ENCODE measurements around the gene NR1D2.
A peak's percentile ranks its signal among the peaks of the same experiment; 100 is the strongest.

Gene NR1D2

DNA sequence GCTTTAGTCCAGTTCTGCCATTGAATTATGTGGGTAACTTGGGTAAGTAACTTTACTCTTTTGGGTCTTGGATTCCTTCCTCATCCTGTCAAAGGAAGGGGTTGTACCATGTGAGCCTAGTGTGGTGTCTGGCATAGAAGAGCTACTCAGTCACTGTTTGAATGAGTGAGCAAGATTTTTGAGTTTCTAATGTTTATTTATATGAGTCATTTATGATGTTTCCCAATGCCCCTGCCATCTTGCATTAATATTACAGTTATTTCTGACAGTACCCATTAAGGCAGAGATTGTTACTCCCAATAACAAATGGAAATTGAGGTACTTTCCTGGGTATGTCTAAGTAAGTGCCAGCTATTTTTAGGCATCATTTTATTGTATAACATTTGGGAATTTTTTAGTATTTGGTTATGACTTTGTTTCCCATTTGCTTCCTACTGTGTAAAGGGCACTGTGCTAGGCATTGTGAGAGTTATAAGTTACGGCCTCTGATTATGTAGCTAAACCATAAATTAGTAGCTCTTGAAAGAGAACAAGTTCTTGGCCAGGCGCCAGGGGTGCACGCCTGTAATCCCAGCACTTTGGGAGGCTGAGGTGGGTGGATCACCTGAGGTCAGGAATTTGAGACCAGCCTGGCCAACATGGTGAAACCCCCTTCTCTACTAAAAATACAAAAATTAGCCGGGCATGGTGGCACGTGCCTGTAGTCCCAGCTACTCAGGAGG is 23.5 kb downstream of the NR1D2 start (continued):
- TF ChIP-seq ZNF398 (tag by site-specific recombination; IDR thresholded peaks at IDR 0.05): no peak
- peak; percentile 49; the same call in 1 of the 2 replicates for TF ChIP-seq ZNF10 (tag by site-specific recombination; IDR thresholded peaks at IDR 0.05)
- TF ChIP-seq ZNF221 (tag by site-specific recombination; IDR thresholded peaks at IDR 0.05; ENCODE audit: borderline replicate concordance): no peak
- no peak for TF ChIP-seq ZNF169 (tag by site-specific recombination; IDR thresholded peaks at IDR 0.05)
- TF ChIP-seq ZIC2 (tag by site-specific recombination; IDR thresholded peaks at IDR 0.05): no peak
- no peak for TF ChIP-seq ZNF121 (tag by site-specific recombination; IDR thresholded peaks at IDR 0.05)
- no peak for TF ChIP-seq ZNF311 (tag by site-specific recombination; IDR thresholded peaks at IDR 0.05; ENCODE audit: borderline replicate concordance)
- TF ChIP-seq BCL11A (tag by site-specific recombination; IDR thresholded peaks at IDR 0.05; ENCODE audit: low read depth): no peak
- TF ChIP-seq ZNF146 (tag by site-specific recombination; IDR thresholded peaks at IDR 0.05): no peak
- TF ChIP-seq ZNF843 (tag by site-specific recombination; IDR thresholded peaks at IDR 0.05): no peak
- TF ChIP-seq ZNF214 (tag by site-specific recombination; IDR thresholded peaks at IDR 0.05; ENCODE audit: borderline replicate concordance): 0 out of 2 replicates have a peak, but pooled peaks have one; percentile 42
- TF ChIP-seq EGR2 (tag by site-specific recombination; IDR thresholded peaks at IDR 0.05; ENCODE audit: low read depth): no peak
- no peak for TF ChIP-seq ZNF292 (tag by site-specific recombination; IDR thresholded peaks at IDR 0.05; ENCODE audit: borderline replicate concordance, low read depth)
- TF ChIP-seq REPIN1 (tag by site-specific recombination; IDR thresholded peaks at IDR 0.05; ENCODE audit: low read depth): no peak
- TF ChIP-seq ZNF433 (tag by site-specific recombination; IDR thresholded peaks at IDR 0.05; ENCODE audit: low read depth): no peak
- no peak for TF ChIP-seq ZNF211 (tag by site-specific recombination; IDR thresholded peaks at IDR 0.05; ENCODE audit: low read depth)
- TF ChIP-seq FEZF1 (tag by site-specific recombination; IDR thresholded peaks at IDR 0.05): no peak
- TF ChIP-seq, protein P1, sequence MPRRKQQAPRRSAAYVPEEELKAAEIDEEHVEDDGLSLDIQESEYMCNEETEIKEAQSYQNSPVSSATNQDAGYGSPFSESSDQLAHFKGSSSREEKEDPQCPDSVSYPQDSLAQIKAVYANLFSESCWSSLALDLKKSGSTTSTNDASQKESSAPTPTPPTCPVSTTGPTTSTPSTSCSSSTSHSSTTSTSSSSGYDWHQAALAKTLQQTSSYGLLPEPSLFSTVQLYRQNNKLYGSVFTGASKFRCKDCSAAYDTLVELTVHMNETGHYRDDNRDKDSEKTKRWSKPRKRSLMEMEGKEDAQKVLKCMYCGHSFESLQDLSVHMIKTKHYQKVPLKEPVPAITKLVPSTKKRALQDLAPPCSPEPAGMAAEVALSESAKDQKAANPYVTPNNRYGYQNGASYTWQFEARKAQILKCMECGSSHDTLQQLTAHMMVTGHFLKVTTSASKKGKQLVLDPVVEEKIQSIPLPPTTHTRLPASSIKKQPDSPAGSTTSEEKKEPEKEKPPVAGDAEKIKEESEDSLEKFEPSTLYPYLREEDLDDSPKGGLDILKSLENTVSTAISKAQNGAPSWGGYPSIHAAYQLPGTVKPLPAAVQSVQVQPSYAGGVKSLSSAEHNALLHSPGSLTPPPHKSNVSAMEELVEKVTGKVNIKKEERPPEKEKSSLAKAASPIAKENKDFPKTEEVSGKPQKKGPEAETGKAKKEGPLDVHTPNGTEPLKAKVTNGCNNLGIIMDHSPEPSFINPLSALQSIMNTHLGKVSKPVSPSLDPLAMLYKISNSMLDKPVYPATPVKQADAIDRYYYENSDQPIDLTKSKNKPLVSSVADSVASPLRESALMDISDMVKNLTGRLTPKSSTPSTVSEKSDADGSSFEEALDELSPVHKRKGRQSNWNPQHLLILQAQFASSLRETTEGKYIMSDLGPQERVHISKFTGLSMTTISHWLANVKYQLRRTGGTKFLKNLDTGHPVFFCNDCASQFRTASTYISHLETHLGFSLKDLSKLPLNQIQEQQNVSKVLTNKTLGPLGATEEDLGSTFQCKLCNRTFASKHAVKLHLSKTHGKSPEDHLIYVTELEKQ (tag by site-specific recombination; IDR thresholded peaks at IDR 0.05; ENCODE audit: borderline replicate concordance): no peak
- no peak for TF ChIP-seq ZBTB26 (tag by site-specific recombination; optimal IDR thresholded peaks at IDR 0.05)
- TF ChIP-seq PRDM10 (tag by site-specific recombination; IDR thresholded peaks at IDR 0.05): 0 out of 2 replicates have a peak, but pooled peaks have one; percentile 39
- no peak for TF ChIP-seq ZNF658 (tag by site-specific recombination; IDR thresholded peaks at IDR 0.05)
- no peak for TF ChIP-seq ZBTB8A (tag by site-specific recombination; IDR thresholded peaks at IDR 0.05)
- TF ChIP-seq ZNF747 (tag by site-specific recombination; IDR thresholded peaks at IDR 0.05): no peak
- no peak for TF ChIP-seq ZBTB20 (tag by site-specific recombination; IDR thresholded peaks at IDR 0.05)
- no peak for TF ChIP-seq ZNF704 (tag by site-specific recombination; IDR thresholded peaks at IDR 0.05)
- no peak for TF ChIP-seq ZNF514 (tag by site-specific recombination; IDR thresholded peaks at IDR 0.05)
- TF ChIP-seq WT1 (tag by site-specific recombination; IDR thresholded peaks at IDR 0.05): peak; percentile 31; the same call in 1 of the 2 replicates
- TF ChIP-seq ZNF626 (tag by site-specific recombination; IDR thresholded peaks at IDR 0.05): no peak
- TF ChIP-seq ZNF776 (tag by site-specific recombination; IDR thresholded peaks at IDR 0.05; ENCODE audit: borderline replicate concordance): no peak

All from HEK293 (cell line).